Heart right ventricle (tissue), 16 donors: Measurements from ENCODE around the gene TBC1D9. TPM values are rescaled to one million over a fixed set of nuclear protein-coding genes. Genes with fewer than 3 reads are reported as not detected.
A peak's percentile ranks its signal among the peaks of the same experiment; 100 is the strongest.

Experiments
- ATAC-seq, 8 donors: fragments of 200-7000 bp; cut with Tn5 transposase; one replicate each; pipeline ENCODE4 v1.9.1; 2020; ENCODE audit warnings: mild to moderate bottlenecking in 8 of 8, moderate library complexity in 8 of 8, moderate number of reproducible peaks in 1 of 8
- DNase-seq, 2 donors: peaks; one replicate each; pipeline ENCODE4 v3.0.0-alpha.2; 2020
- H3K27ac ChIP-seq, 10 donors: fragments of 200-600 bp; sonication (generic) in 2 of 10; one replicate each; pipeline versions ENCODE4 v1.5.0 to v1.8.0; 2020 to 2022; ENCODE audit warnings: mild to moderate bottlenecking in 3 of 10
- H3K27me3 ChIP-seq, 7 donors: fragments of 200-600 bp; one replicate each; pipeline ENCODE4 v1.8.0; 2021 to 2022; ENCODE audit warnings: mild to moderate bottlenecking in 2 of 7
- H3K36me3 ChIP-seq, 9 donors: fragments of 200-600 bp; sonication (generic) in 1 of 9; one replicate each; pipeline versions ENCODE4 v1.5.0 to v1.8.0; 2020 to 2022; ENCODE audit warnings: mild to moderate bottlenecking in 2 of 9
- H3K4me1 ChIP-seq, 9 donors: fragments of 200-600 bp; sonication (generic) in 1 of 9; one replicate each; pipeline versions ENCODE4 v1.5.0 to v1.8.0; 2020 to 2022; ENCODE audit warnings: mild to moderate bottlenecking in 4 of 9
- H3K4me3 ChIP-seq, 10 donors: fragments of 200-600 bp; sonication (generic) in 2 of 10; one replicate each; pipeline versions ENCODE4 v1.5.0 to v1.8.0; 2020 to 2022; ENCODE audit warnings: mild to moderate bottlenecking in 7 of 10, moderate library complexity in 2 of 10
- H3K9me3 ChIP-seq, 11 donors: fragments of 200-600 bp in 10 of 11; sonication (generic) in 2 of 11; one replicate each; pipeline versions ENCODE4 v1.5.0 to v1.8.0; 2013 to 2022; ENCODE audit warnings: mild to moderate bottlenecking in 2 of 11, control low read depth in 1 of 11, moderate library complexity in 1 of 11
- CTCF ChIP-seq, 9 donors: fragments of 200-600 bp; sonication (generic) in 2 of 9; IDR thresholded peaks; one replicate each; pipeline versions ENCODE4 v1.5.0 to v1.8.0; 2021 to 2022; ENCODE audit warnings: antibody characterized with exemption in 9 of 9, mild to moderate bottlenecking in 5 of 9, moderate library complexity in 1 of 9
- WGBS, 2 donors: extraction: QIAGEN DNeasy Blood & Tissue Kit; methylation state at CpG; one replicate each; pipeline ENCODE4 v1.1.7; 2013; ENCODE audit warnings: inconsistent platforms in 1 of 2; 5-methylcytosine and 5-hydroxymethylcytosine counted together
- intact Hi-C, 10 donors: fragments of 100-400 bp; cut with DNase I; formaldehyde crosslinking; loops; one replicate each; pipeline versions ENCODE4 v1.11.1 to v1.14.2; 2022
- polyA plus RNA-seq, 2 donors: library from polyadenylated mRNA; stranded (reverse); fragments of 200-250 nt; gene quantifications; one replicate each; pipeline ENCODE4 v1.2.3, GENCODE V29; 2013
- total RNA-seq, 10 donors: library from RNA; stranded (reverse); fragmentation: NEBNext Ultra II Directional in 3 of 10; extraction: Animal tissue kit (Norgen Biotek cat#: 25700) in 3 of 10; gene quantifications; one replicate each; pipeline versions ENCODE4 v1.2.1 to v1.2.4, GENCODE V29; 2021 to 2023
- donor health status: Arrhythmogenic right ventricular cardiomyopathy.
- donor health status: ischemic (EF 13 %, LVEDD 7.1; RV severe dilation, severe dysfunction).
- donor health status: healthy with polysubstance abuse.
- donor health status: DM: no; HTN: yes; CAD: no.
- donor health status: DM: no; HTN: no; CAD: no.
- donor health status: ischemic (EF 25% LVEDD 6.9; RV normal size, moderate dysfunction).
- donor health status: ischemic (EF 25% LVEDD 5.7; RV mildly dilated, moderate dysfunction).
- donor health status: healthy.
- donor health status: DM: yes; HTN: yes; CAD: no.
- donor health status: Ischemic cardiomyopathy.
- donor health status: ischemic (EF 35%, LVEDD 5.7; RV mildly dilated, moderate dysfunction).
- donor health status: nonischemic (EF 11% LVEDD 7.7; RV severe dilation, severe dysfunction).
- donor health status: DM: yes; HTN: yes; CAD: no.
- donor health status: PGD.
- donor health status: ischemic (EF 29% LVEDD 5.4; RV normal size, mild dysfunction).
- donor health status: nonischemic (EF 23%, LVEDD 6.1; RV moderate dilation, normal function).

The TBC1D9 gene
- total and polyA plus RNA-seq, 12 donors: 4.4 to 20.3 (median 14.4) TPM

- no peak for TF ChIP-seq CTCF (IDR thresholded peaks at IDR 0.05)
- Histone ChIP-seq H3K27me3 (no peaks in the 10 kb centered on the region), H3K36me3 (peaks cover 0 to 100% (median 47%) of the 10 kb centered on the region in 9 donors), H3K4me1 (no peaks in the 10 kb centered on the region), H3K27ac (no peak overlapping the region), H3K9me3 (no peaks in the 10 kb centered on the region), H3K4me3 (no peak overlapping the region)
- ATAC-seq: no peak
- 97 to 98% methylated on average over 1 of the region's 1 CpG for WGBS, 2 donors
- no peak for DNase-seq
- intact Hi-C loops: no loop called here
These were observed 94.6 kb downstream of the TBC1D9 start for GRCh38 chr4:140661550-140661949.

- Histone ChIP-seq H3K27ac (no peak overlapping the region), H3K4me3 (no peak overlapping the region), H3K4me1 (no peaks in the 10 kb centered on the region), H3K36me3 (peaks cover 0 to 100% (median 49%) of the 10 kb centered on the region in 9 donors), H3K9me3 (no peaks in the 10 kb centered on the region), H3K27me3 (no peaks in the 10 kb centered on the region)
- TF ChIP-seq CTCF (IDR thresholded peaks at IDR 0.05): no peak
- intact Hi-C loops: loop anchor here in 1 of 10 donors (10.0 kb wide), 1 partner anchor 95 kb away; the partner anchor contains the start of gene TBC1D9
- 96% methylated on average over 6 of the region's 6 CpGs for WGBS, 2 donors
- no peak for ATAC-seq
- DNase-seq: no peak
These were observed 96.1 kb downstream of the TBC1D9 start for GRCh38 chr4:140659943-140660700.

GRCh38 chr4:140654495-140654814 lies 101.7 kb downstream of the TBC1D9 start:
- no peak for TF ChIP-seq CTCF (IDR thresholded peaks at IDR 0.05)
- ATAC-seq (no peak), DNase-seq (no peak)
- WGBS, 2 donors: 94 to 95% methylated on average over 1 of the region's 1 CpG
- Histone ChIP-seq H3K27me3 (no peaks in the 10 kb centered on the region), H3K9me3 (no peaks in the 10 kb centered on the region), H3K27ac (no peak overlapping the region), H3K36me3 (peaks cover 0 to 94% (median 28%) of the 10 kb centered on the region in 9 donors), H3K4me3 (no peak overlapping the region), H3K4me1 (peaks cover 0 to 9% (median 4%) of the 10 kb centered on the region in 9 donors)
- intact Hi-C loops: loop anchor here in 1 of 10 donors (10.0 kb wide), 1 partner anchor 100 kb away; the partner anchor contains the start of gene TBC1D9

DNA sequence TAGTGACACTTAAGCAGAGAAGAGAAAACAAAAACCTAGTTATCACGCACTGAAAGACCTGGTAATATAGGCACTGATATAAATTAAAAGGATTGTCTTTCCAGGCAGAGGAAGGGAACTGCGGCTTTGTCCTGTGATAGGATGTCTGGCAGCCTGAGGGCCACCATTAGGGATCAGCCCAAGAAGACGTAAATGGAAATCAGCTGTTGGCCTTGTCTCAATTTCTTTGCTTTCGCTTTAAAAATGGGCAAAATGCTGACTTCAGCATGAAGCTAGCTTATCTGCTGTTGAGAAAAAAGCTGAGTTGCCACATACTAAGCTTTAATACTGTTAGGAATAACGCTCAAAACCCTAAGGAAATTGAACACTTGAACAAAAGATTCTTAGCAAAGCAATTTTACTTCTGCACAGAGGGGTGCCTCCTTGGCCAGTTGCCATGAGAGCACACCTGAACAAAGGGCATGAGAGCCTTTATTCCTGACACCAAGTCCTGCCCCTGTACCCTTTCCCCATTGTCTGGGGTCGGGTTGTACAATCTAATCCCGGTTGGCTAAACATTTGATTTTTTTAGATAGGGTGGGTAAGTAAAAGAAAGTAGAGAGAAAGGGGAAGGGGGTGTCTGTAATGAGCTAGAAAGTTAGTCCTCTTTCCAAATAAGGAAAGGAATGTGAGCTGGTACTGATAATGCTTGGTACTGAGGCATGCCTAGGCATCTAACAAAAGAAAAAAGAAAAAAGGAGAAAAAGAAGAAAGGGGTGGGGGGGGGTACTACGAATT lies 102.3 kb downstream of the TBC1D9 start:
- Histone ChIP-seq H3K4me1 (peaks cover 0 to 9% (median 4%) of the 10 kb centered on the region in 9 donors), H3K9me3 (no peaks in the 10 kb centered on the region), H3K27ac (no peak overlapping the region), H3K4me3 (peak overlapping the region in 4 of 10 donors; percentile 6 to 26 (median 16)), H3K27me3 (no peaks in the 10 kb centered on the region), H3K36me3 (peaks cover 0 to 94% (median 25%) of the 10 kb centered on the region in 9 donors)
- WGBS, 2 donors: 56 to 57% methylated on average over 8 of the region's 8 CpGs
- no peak for TF ChIP-seq CTCF (IDR thresholded peaks at IDR 0.05)
- ATAC-seq (peak in 6 of 8 donors; percentile 52 to 72 (median 59)), DNase-seq (no peak)
- intact Hi-C loops: loop anchor here in 1 of 10 donors (10.0 kb wide), 1 partner anchor 101 kb away; the partner anchor contains the start of gene TBC1D9
